ENCODE results near the gene ATP2C1.
A peak's percentile ranks its signal among the peaks of the same experiment; 100 is the strongest.

Gene ATP2C1

DNA sequence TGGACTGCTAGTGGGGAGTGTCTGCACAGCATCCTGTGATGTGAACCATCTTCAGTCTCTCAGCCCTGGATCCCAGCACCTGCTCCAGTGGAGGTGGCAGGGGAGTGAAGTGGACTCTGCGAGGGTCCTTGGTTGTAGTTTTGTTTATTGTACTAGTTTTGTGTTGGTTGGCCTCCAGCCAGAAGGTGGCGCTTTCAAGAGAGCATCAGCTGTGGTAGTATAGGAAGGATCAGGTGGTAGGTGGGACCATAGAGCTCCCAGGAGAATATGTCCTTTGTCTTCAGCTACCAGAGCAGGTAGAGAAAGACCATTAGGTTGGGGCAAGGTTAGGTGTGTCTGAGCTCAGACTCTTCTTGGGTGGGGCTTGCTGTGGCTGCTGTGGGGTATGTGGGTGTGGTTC, 153.7 kb downstream of the ATP2C1 start:
- TF ChIP-seq, protein P1, sequence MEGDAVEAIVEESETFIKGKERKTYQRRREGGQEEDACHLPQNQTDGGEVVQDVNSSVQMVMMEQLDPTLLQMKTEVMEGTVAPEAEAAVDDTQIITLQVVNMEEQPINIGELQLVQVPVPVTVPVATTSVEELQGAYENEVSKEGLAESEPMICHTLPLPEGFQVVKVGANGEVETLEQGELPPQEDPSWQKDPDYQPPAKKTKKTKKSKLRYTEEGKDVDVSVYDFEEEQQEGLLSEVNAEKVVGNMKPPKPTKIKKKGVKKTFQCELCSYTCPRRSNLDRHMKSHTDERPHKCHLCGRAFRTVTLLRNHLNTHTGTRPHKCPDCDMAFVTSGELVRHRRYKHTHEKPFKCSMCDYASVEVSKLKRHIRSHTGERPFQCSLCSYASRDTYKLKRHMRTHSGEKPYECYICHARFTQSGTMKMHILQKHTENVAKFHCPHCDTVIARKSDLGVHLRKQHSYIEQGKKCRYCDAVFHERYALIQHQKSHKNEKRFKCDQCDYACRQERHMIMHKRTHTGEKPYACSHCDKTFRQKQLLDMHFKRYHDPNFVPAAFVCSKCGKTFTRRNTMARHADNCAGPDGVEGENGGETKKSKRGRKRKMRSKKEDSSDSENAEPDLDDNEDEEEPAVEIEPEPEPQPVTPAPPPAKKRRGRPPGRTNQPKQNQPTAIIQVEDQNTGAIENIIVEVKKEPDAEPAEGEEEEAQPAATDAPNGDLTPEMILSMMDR (IDR thresholded peaks at IDR 0.05; ENCODE audit: insufficient read depth, low read depth, low read length, missing control alignments): no peak
- DNase-seq (ENCODE audit: low read depth): peak; percentile 24
- H3K4me3 ChIP-seq (ENCODE audit: low read depth, low read length): no peak overlapping the region

- H3K4me3 ChIP-seq (ENCODE audit: low read depth, low read length): no peak overlapping the region
- TF ChIP-seq, protein P1 (IDR thresholded peaks at IDR 0.05; ENCODE audit: insufficient read depth, low read depth, low read length, missing control alignments): no peak
- DNase-seq (ENCODE audit: low read depth): no peak
These were observed 154.1 kb downstream of the ATP2C1 start for GRCh38 chr3:131048030-131048429.

DNA sequence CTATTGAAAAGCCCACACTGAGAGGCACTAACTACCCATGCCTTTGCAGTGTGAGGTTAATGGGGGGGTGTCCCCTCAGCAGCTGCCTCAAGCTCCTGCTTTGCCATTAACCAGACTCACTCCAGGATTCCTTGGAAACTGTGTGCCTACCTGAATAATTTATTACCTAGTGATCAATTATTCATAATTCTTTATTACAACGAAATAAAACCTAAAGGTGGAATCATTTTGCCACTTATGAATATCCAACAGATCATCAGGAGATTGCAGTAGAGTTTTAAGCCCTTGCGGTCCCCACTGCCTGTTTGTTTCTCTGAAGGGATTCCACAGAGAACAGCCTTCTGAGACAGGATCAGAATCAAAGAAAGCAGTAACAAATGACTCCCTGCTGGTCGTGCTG, 156.1 kb downstream of the ATP2C1 start:
- TF ChIP-seq, protein P1 (IDR thresholded peaks at IDR 0.05; ENCODE audit: insufficient read depth, low read depth, low read length, missing control alignments): no peak
- no peak overlapping the region for H3K4me3 ChIP-seq (ENCODE audit: low read depth, low read length)
- DNase-seq (ENCODE audit: low read depth): no peak

DNA sequence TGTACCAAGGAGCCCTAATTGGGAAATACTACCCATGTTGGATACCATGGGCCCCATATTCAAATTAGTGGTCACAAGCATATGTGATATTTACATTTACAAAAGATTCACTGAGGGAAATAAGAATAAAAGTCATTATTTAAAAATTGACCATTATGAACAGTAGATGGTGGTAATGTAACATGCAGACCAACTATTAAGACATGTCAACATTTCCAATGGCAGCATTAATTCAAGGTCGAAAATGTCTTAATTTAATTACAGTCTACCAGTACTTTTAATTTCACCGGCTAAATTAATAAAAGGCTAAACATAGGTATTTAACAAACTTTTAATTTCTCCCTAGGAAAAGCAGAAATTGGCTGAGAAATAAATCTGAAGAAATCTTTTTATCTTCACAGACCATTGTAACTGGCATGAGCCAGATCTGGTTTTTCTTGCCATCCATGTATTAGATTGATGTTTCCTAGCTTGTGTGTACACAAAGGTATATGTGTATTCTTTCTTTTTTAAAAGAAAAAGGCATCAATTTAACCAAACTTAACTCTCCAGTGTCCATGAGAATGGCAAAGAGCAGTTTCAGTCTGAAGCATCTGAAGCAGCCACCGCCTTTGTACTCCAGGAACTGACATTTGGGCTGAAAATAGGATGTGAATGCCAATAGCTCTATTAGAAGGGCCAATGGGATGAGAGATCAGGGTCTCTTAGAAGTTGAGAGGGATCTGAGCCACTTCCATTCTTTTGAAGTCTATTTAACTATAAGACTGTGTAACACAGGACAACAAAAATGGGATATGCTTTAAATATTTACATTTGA, 159.4 kb downstream of the ATP2C1 start:
- peak; percentile 6 for DNase-seq (ENCODE audit: low read depth)
- TF ChIP-seq, protein P1 (IDR thresholded peaks at IDR 0.05; ENCODE audit: insufficient read depth, low read depth, low read length, missing control alignments): peak; percentile 17
- no peak overlapping the region for H3K4me3 ChIP-seq (ENCODE audit: low read depth, low read length)

Data from GM12865 (cell line).